Measurements from ENCODE around the gene SLC39A9. TPM values are rescaled to one million over a fixed set of nuclear protein-coding genes. Genes with fewer than 3 reads are reported as not detected.

SLC39A9 gene
- total RNA-seq, 1 donor from 2014 or later: 61.2 TPM

- Histone ChIP-seq H3K4me2 (no peak overlapping the region), H3K27me3 (no peaks in the 10 kb centered on the region), H2AFZ (replicated peaks) (no peak overlapping the region), H3K9ac (no peak overlapping the region), H4K20me1 (ENCODE audit: low read depth) (peaks cover 4% of the 10 kb centered on the region), H3F3A (ENCODE audit: low read depth) (no peaks in the 10 kb centered on the region), H3K36me3 (no peaks in the 10 kb centered on the region), H3K9me3 (ENCODE audit: low read depth) (no peaks in the 10 kb centered on the region), H3K4me1 (no peaks in the 10 kb centered on the region), H3K4me3 (no peak overlapping the region), H3K79me2 (ENCODE audit: low read depth) (no peaks in the 10 kb centered on the region), H3K27ac (no peak overlapping the region)
- Mint-ChIP-seq H3K4me1 (no peaks in the 10 kb centered on the region), H3K36me3 (peaks cover 2% of the 10 kb centered on the region), H3K4me3 (no peak overlapping the region), H3K27ac (no peak overlapping the region), H3K27me3 (ENCODE audit: insufficient read depth, low read depth) (no peaks in the 10 kb centered on the region), H3K9me3 (no peaks in the 10 kb centered on the region)
- TF ChIP-seq CTCF (IDR thresholded peaks at IDR 0.05) (no peak), EZH2 (IDR thresholded peaks at IDR 0.05) (no peak), EZH2phosphoT487 (IDR thresholded peaks at IDR 0.05) (no peak)
- no peak for DNase-seq (ENCODE audit: low spot score)
Measured at GRCh38 chr14:69458350-69458749, 59.9 kb downstream of the SLC39A9 start.

- H3K27ac ChIP-seq: no peak overlapping the region
- H3K4me2 ChIP-seq: no peak overlapping the region
- Mint-ChIP-seq H3K4me1 (no peaks in the 10 kb centered on the region), H3K4me3 (no peak overlapping the region), H3K27me3 (ENCODE audit: insufficient read depth, low read depth) (no peaks in the 10 kb centered on the region), H3K27ac (no peak overlapping the region), H3K9me3 (no peaks in the 10 kb centered on the region), H3K36me3 (peaks cover 2% of the 10 kb centered on the region)
- no peak overlapping the region for H3K4me3 ChIP-seq
- H3K9ac ChIP-seq: no peak overlapping the region
- no peak overlapping the region for H2AFZ ChIP-seq (replicated peaks)
- no peaks in the 10 kb centered on the region for H3K36me3 ChIP-seq
- no peaks in the 10 kb centered on the region for H3K9me3 ChIP-seq (ENCODE audit: low read depth)
- H3K4me1 ChIP-seq: no peaks in the 10 kb centered on the region
- no peaks in the 10 kb centered on the region for H3K27me3 ChIP-seq
- peaks cover 4% of the 10 kb centered on the region for H4K20me1 ChIP-seq (ENCODE audit: low read depth)
- H3K79me2 ChIP-seq (ENCODE audit: low read depth): no peaks in the 10 kb centered on the region
- DNase-seq (ENCODE audit: low spot score): peak; percentile 9
- TF ChIP-seq EZH2 (IDR thresholded peaks at IDR 0.05): no peak
- no peak for TF ChIP-seq EZH2phosphoT487 (IDR thresholded peaks at IDR 0.05)
- TF ChIP-seq CTCF (IDR thresholded peaks at IDR 0.05): no peak
- no peaks in the 10 kb centered on the region for H3F3A ChIP-seq (ENCODE audit: low read depth)
Measured at GRCh38 chr14:69459122-69459521, 60.6 kb downstream of the SLC39A9 start.

- Histone ChIP-seq H3K4me3 (no peak overlapping the region), H3K4me1 (no peaks in the 10 kb centered on the region), H3K9ac (no peak overlapping the region), H3K4me2 (no peak overlapping the region), H3K27ac (no peak overlapping the region), H2AFZ (replicated peaks) (no peak overlapping the region), H4K20me1 (ENCODE audit: low read depth) (peaks cover 4% of the 10 kb centered on the region), H3F3A (ENCODE audit: low read depth) (no peaks in the 10 kb centered on the region), H3K79me2 (ENCODE audit: low read depth) (no peaks in the 10 kb centered on the region), H3K27me3 (no peaks in the 10 kb centered on the region), H3K9me3 (ENCODE audit: low read depth) (no peaks in the 10 kb centered on the region), H3K36me3 (no peaks in the 10 kb centered on the region)
- Mint-ChIP-seq H3K4me1 (no peaks in the 10 kb centered on the region), H3K27ac (no peak overlapping the region), H3K27me3 (ENCODE audit: insufficient read depth, low read depth) (no peaks in the 10 kb centered on the region), H3K9me3 (no peaks in the 10 kb centered on the region), H3K36me3 (peaks cover 2% of the 10 kb centered on the region), H3K4me3 (no peak overlapping the region)
- TF ChIP-seq CTCF (IDR thresholded peaks at IDR 0.05) (peak; percentile 86), EZH2phosphoT487 (IDR thresholded peaks at IDR 0.05) (no peak)
- DNase-seq (ENCODE audit: low spot score): peak; percentile 64
Measured at GRCh38 chr14:69460093-69460701, 61.7 kb downstream of the SLC39A9 start.

All from neural progenitor cell (in vitro differentiated cells).